D721Med (cell line): ENCODE data around the gene IQCN.

Experiments
- DNase-seq: peaks from one replicate; pipeline ENCODE4 v3.0.0; 2011; ENCODE audit warnings: low spot score; ENCODE audit not compliant: insufficient read length
- FAIRE-seq: peaks from 2 replicates; lab custom pipeline; 2011; peaks lifted over from hg19 to GRCh38; lab: Jason Lieb, UNC
- TF ChIP-seq, protein P1 (sequence below): IDR thresholded peaks from 2 replicates; pipeline ENCODE4 v1.5.1; 2012; ENCODE audit warnings: mild to moderate bottlenecking, control low read depth; ENCODE audit not compliant: insufficient read depth; ENCODE audit errors: missing control alignments

The IQCN gene

GRCh38 chr19:18309525-18310064, 35.3 kb upstream of the IQCN start:
- no peak for FAIRE-seq
- TF ChIP-seq, protein P1, sequence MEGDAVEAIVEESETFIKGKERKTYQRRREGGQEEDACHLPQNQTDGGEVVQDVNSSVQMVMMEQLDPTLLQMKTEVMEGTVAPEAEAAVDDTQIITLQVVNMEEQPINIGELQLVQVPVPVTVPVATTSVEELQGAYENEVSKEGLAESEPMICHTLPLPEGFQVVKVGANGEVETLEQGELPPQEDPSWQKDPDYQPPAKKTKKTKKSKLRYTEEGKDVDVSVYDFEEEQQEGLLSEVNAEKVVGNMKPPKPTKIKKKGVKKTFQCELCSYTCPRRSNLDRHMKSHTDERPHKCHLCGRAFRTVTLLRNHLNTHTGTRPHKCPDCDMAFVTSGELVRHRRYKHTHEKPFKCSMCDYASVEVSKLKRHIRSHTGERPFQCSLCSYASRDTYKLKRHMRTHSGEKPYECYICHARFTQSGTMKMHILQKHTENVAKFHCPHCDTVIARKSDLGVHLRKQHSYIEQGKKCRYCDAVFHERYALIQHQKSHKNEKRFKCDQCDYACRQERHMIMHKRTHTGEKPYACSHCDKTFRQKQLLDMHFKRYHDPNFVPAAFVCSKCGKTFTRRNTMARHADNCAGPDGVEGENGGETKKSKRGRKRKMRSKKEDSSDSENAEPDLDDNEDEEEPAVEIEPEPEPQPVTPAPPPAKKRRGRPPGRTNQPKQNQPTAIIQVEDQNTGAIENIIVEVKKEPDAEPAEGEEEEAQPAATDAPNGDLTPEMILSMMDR = no peak

GRCh38 chr19:18308948-18309325, 34.7 kb upstream of the IQCN start:
- TF ChIP-seq, protein P1 = no peak
- DNase-seq = no peak
- FAIRE-seq = no peak

More at GRCh38 chr19:18309525-18310064, 35.3 kb upstream of the IQCN start:
- no peak for DNase-seq

- FAIRE-seq (no peak), DNase-seq (no peak)
- TF ChIP-seq, protein P1 = no peak
Observed at GRCh38 chr19:18308051-18308947, 34.0 kb upstream of the IQCN start.

GRCh38 chr19:18307271-18307681, 33.0 kb upstream of the IQCN start:
- DNase-seq (no peak), FAIRE-seq (no peak)
- TF ChIP-seq, protein P1 = no peak

GRCh38 chr19:18306888-18307260, 32.6 kb upstream of the IQCN start:
- FAIRE-seq (no peak), DNase-seq (no peak)
- TF ChIP-seq, protein P1 = no peak

DNA sequence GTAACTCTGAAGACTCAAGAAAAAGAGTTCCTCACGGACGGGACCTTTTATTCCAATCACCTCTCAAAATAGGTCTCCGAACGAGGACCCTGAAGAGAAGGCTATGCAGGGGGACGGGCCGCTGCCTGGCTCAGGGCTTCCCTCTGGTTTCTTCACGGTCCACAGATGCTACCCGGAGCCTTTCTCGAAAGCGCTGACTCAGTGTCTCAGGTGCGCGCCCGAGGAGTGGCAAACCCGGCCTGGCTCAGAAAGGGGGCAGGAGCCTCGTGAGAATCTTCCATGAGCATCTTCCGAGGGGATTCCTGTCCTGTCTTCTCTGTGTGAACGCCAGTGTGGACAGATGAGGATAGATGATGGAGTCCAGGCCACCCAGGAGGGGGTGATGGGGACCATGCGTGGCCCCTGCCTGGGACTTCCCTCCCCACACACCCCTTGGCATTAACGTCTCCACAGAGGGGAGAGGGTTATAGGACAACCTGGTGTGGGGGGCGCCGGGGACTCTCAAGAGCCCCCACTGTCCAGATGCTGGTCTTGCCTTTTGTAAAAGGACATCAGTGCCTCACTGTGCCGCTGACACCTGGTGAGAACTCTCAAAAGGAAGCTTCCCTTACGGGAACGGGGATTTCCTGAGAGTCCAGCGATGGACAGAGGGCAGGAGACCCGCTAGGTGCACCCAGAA, 32.1 kb upstream of the IQCN start:
- TF ChIP-seq, protein P1 = no peak
- no peak for FAIRE-seq
- no peak for DNase-seq
